Stimulated activated naive CD8-positive, alpha-beta T cell treated with anti-CD3 and anti-CD28 coated beads, Interleukin-15, Interleukin-2, amounts not matched to agents 100 ng/mL and 50 ng/mL, for 24 hours (primary cell): ENCODE results near the gene MEGF10.

Source experiments
- H3K27ac Mint-ChIP-seq: one replicate; pipeline ENCODE4 v1.8.0; 2021; ENCODE audit warnings: mild to moderate bottlenecking, mixed read lengths
- H3K27me3 Mint-ChIP-seq: one replicate; pipeline ENCODE4 v1.8.0; 2021; ENCODE audit warnings: mixed read lengths
- H3K36me3 Mint-ChIP-seq: one replicate; pipeline ENCODE4 v1.8.0; 2021; ENCODE audit warnings: low read depth, mixed read lengths
- H3K4me1 Mint-ChIP-seq: one replicate; pipeline ENCODE4 v1.8.0; 2021; ENCODE audit warnings: low read depth, mixed read lengths
- H3K4me3 Mint-ChIP-seq: one replicate; pipeline ENCODE4 v1.8.0; 2021; ENCODE audit warnings: mild to moderate bottlenecking, mixed read lengths
- H3K9me3 Mint-ChIP-seq: one replicate; pipeline ENCODE4 v1.8.0; 2021; ENCODE audit warnings: mixed read lengths

The MEGF10 gene

DNA sequence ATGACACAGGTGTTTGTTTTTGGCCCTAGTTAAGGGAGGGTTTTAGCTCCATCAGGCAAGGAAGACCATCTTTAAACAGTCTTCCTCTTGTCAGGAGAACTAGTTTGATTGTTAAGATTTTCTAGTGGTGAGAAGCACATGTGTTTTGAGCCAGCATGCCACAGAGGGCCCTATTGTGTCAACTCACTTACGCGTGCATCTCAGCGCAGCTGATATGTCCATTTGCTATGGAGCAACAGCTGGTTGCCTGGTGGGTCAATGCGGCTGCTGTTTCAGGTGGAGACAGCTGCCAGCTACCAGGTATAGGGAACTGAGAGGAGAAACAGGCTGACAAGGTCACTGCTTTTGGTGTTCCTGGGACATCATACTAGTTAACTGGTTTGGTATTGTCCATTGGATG, 126.3 kb downstream of the MEGF10 start:
- Mint-ChIP-seq H3K27ac (no peak overlapping the region), H3K36me3 (no peaks in the 10 kb centered on the region), H3K4me1 (no peaks in the 10 kb centered on the region), H3K9me3 (no peaks in the 10 kb centered on the region), H3K27me3 (no peaks in the 10 kb centered on the region), H3K4me3 (no peak overlapping the region)

GRCh38 chr5:127417528-127417927, 126.9 kb downstream of the MEGF10 start:
- Mint-ChIP-seq H3K9me3 (no peaks in the 10 kb centered on the region), H3K27ac (no peak overlapping the region), H3K27me3 (no peaks in the 10 kb centered on the region), H3K36me3 (no peaks in the 10 kb centered on the region), H3K4me1 (no peaks in the 10 kb centered on the region), H3K4me3 (no peak overlapping the region)

- Mint-ChIP-seq H3K27me3 (no peaks in the 10 kb centered on the region), H3K27ac (no peak overlapping the region), H3K4me3 (no peak overlapping the region), H3K4me1 (peaks cover 6% of the 10 kb centered on the region), H3K9me3 (no peaks in the 10 kb centered on the region), H3K36me3 (no peaks in the 10 kb centered on the region)
These were observed 127.8 kb downstream of the MEGF10 start for GRCh38 chr5:127418367-127418766.

GRCh38 chr5:127418974-127419682, 128.5 kb downstream of the MEGF10 start:
- no peaks in the 10 kb centered on the region for H3K27me3 Mint-ChIP-seq
- H3K4me1 Mint-ChIP-seq = peaks cover 8% of the 10 kb centered on the region
- H3K27ac Mint-ChIP-seq = no peak overlapping the region
- H3K36me3 Mint-ChIP-seq = no peaks in the 10 kb centered on the region
- no peak overlapping the region for H3K4me3 Mint-ChIP-seq
- H3K9me3 Mint-ChIP-seq = no peaks in the 10 kb centered on the region

DNA sequence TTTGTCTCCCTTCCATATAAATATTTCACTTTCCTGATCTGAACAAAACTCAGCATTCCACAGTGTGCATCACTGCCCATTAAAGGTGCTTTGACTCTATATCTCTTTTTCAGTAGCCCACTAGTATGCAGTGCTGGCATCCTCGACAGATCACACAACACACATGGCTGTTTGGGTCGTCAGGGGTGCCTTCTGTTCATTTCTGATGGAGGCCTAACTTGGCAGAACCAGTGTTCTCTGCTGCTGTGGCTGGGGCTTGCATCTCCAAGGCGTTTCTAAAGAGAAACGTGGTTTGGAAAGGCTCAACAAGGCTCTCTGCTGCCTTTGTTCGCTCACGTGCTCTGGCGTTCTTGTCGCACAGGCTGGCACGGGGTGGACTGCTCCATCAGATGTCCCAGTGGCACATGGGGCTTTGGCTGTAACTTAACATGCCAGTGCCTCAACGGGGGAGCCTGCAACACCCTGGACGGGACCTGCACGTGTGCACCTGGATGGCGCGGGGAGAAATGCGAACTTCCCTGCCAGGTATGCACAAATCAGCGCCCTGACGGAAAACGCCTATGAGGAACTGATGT, 129.2 kb downstream of the MEGF10 start:
- Mint-ChIP-seq H3K9me3 (no peaks in the 10 kb centered on the region), H3K4me3 (no peak overlapping the region), H3K36me3 (no peaks in the 10 kb centered on the region), H3K27ac (no peak overlapping the region), H3K27me3 (peaks cover 1% of the 10 kb centered on the region), H3K4me1 (peaks cover 8% of the 10 kb centered on the region)

DNA sequence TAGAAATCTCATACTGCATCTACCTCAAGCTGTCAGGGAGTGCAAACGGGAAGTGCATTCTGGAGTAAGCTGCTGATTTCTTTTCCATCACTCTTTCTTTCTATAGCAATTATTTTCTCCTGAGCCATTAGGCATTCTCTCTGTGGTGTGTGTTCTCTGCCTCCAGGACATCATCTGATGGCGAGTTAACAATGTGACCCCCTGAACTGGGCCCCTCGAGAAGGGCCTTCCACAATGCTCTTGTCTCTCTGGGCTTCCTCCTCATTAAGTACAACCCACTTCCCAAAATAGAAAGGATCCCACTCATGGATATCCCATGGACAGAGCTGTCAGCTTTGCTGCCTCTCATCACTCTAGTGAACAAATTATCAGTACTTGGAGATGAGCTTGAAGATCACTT, 130.2 kb downstream of the MEGF10 start:
- peaks cover 7% of the 10 kb centered on the region for H3K27me3 Mint-ChIP-seq
- H3K9me3 Mint-ChIP-seq = no peaks in the 10 kb centered on the region
- no peak overlapping the region for H3K4me3 Mint-ChIP-seq
- H3K36me3 Mint-ChIP-seq = no peaks in the 10 kb centered on the region
- H3K4me1 Mint-ChIP-seq = peaks cover 8% of the 10 kb centered on the region
- no peak overlapping the region for H3K27ac Mint-ChIP-seq

DNA sequence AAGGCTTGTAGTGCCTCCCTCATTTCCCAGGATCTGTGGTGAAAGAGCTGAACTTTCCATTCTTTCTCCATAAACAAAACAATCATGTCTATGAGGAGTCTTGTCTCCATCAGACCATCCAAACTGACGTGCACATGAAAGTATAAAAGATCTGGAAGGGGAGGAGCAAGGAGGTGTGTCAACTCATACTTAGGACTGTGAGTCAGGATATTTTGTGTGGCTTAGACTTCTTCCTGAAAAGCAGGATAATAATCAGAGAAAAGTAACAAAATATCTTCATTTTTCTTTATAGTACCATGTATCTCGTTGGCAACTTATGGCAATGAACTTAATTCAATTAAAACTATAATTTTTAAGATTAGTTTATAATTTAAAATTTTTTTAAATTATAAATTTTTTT, 130.9 kb downstream of the MEGF10 start:
- Mint-ChIP-seq H3K4me1 (peaks cover 8% of the 10 kb centered on the region), H3K27me3 (peaks cover 7% of the 10 kb centered on the region), H3K9me3 (no peaks in the 10 kb centered on the region), H3K36me3 (no peaks in the 10 kb centered on the region), H3K4me3 (no peak overlapping the region), H3K27ac (no peak overlapping the region)

GRCh38 chr5:127423173-127423798, 132.7 kb downstream of the MEGF10 start:
- Mint-ChIP-seq H3K27ac (no peak overlapping the region), H3K9me3 (no peaks in the 10 kb centered on the region), H3K4me3 (no peak overlapping the region), H3K36me3 (no peaks in the 10 kb centered on the region), H3K27me3 (peaks cover 7% of the 10 kb centered on the region), H3K4me1 (peaks cover 8% of the 10 kb centered on the region)

- Mint-ChIP-seq H3K4me1 (peaks cover 8% of the 10 kb centered on the region), H3K27me3 (peaks cover 7% of the 10 kb centered on the region), H3K9me3 (no peaks in the 10 kb centered on the region), H3K4me3 (no peak overlapping the region), H3K27ac (no peak overlapping the region), H3K36me3 (no peaks in the 10 kb centered on the region)
These were observed 134.4 kb downstream of the MEGF10 start for GRCh38 chr5:127425037-127425436.

- Mint-ChIP-seq H3K4me3 (no peak overlapping the region), H3K27ac (no peak overlapping the region), H3K9me3 (no peaks in the 10 kb centered on the region), H3K36me3 (no peaks in the 10 kb centered on the region), H3K27me3 (peaks cover 7% of the 10 kb centered on the region), H3K4me1 (peaks cover 8% of the 10 kb centered on the region)
These were observed 135.3 kb downstream of the MEGF10 start for GRCh38 chr5:127425868-127426267.

DNA sequence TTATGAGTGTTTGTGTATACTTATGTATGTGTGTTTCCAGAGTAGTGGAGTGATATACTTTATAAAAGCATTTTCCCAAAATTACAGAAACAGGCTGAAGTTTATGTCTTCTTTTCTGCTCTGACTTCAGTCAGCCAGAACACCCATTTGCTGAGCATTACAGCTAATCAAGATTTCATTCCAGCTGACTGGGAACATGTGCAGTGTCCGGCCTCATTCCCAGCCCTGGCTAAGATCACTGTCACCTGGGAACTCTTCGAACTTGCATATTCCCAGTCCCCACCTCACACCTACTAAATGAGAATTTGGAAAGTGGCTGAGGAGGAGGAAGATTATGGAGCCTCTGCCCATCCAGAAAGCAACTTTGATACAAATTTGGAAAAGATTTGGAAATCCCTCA, 136.1 kb downstream of the MEGF10 start:
- no peaks in the 10 kb centered on the region for H3K9me3 Mint-ChIP-seq
- H3K4me3 Mint-ChIP-seq = no peak overlapping the region
- H3K36me3 Mint-ChIP-seq = no peaks in the 10 kb centered on the region
- H3K27me3 Mint-ChIP-seq = peaks cover 7% of the 10 kb centered on the region
- no peak overlapping the region for H3K27ac Mint-ChIP-seq
- peaks cover 8% of the 10 kb centered on the region for H3K4me1 Mint-ChIP-seq

DNA sequence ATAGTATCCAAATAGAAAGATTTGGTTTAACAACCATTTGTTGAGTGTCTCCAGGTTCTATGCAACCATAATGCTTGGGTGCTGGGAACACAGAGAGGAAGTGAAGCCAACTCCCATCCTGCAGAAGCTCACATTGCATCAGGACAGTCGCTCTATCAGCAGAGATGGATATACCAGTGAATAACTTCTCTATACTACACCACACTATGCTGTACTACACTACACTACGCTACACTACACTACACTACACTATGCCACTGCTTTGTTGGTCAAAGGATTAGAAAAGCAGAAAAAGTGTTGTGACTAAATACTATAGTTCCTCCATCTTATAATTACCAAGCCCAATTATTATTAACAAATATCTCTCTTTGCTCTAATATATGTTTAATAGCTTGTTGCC, 137.7 kb downstream of the MEGF10 start:
- Mint-ChIP-seq H3K4me1 (peaks cover 2% of the 10 kb centered on the region), H3K9me3 (no peaks in the 10 kb centered on the region), H3K27ac (no peak overlapping the region), H3K4me3 (no peak overlapping the region), H3K36me3 (no peaks in the 10 kb centered on the region), H3K27me3 (peaks cover 7% of the 10 kb centered on the region)

DNA sequence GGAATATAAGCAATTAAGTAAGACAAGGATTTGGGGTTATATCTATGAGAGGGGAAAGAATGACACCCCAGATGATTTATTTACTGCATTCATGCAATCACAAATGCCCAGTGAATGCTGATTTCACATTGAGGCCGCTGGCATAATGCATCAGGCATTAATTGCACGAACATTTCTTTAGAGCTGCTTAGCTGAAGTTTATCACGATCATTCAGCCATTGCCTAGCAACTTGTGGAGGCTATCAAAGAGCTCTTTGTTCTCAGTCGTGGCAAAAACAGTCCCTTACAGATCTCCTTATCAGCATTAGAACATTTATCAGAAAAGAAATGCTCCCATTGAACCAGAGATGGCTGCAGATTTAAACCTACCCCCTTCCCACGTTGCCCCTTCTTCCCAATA, 138.2 kb downstream of the MEGF10 start:
- H3K27me3 Mint-ChIP-seq = peaks cover 7% of the 10 kb centered on the region
- H3K4me3 Mint-ChIP-seq = no peak overlapping the region
- no peaks in the 10 kb centered on the region for H3K4me1 Mint-ChIP-seq
- H3K27ac Mint-ChIP-seq = no peak overlapping the region
- no peaks in the 10 kb centered on the region for H3K9me3 Mint-ChIP-seq
- H3K36me3 Mint-ChIP-seq = no peaks in the 10 kb centered on the region

DNA sequence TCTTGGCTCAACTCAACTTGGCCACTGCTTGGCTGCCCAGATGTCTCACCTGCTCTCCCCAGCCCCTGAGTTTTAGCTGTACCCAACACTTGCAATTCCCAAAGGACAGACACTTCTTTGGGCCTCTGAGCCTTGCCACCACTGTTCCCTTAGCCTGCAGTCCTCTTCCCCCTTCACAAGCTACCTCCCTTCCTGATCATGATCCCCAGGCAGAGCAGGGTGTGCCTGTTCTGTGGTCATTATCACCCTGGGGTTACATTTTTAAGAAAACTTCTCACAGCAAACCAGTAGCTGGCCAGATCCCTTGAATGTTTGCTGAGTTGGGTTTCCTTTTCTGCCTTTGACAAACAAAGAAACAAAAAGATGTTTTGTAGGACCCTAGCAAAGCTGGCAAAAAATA, 139.3 kb downstream of the MEGF10 start:
- no peaks in the 10 kb centered on the region for H3K4me1 Mint-ChIP-seq
- H3K36me3 Mint-ChIP-seq = no peaks in the 10 kb centered on the region
- no peak overlapping the region for H3K27ac Mint-ChIP-seq
- H3K27me3 Mint-ChIP-seq = peaks cover 4% of the 10 kb centered on the region
- H3K9me3 Mint-ChIP-seq = no peaks in the 10 kb centered on the region
- H3K4me3 Mint-ChIP-seq = no peak overlapping the region

DNA sequence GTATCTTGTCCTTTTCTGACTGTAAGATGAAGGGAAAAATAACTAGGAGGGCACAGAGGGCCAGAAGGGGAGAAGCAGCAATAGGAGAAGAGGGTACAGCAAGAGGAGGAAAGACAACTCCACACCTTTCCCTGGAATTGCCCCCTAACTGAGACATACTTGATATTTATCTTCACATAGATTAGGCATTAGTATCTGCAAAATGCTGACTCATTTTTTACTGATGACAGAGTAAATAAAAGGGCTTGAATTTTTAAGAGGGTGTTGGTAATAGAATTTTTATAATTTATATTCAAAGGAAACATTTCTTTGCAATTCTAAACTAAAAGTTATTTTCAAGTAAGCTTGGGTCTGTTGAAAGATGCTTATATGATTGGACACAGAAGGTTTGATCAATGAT, 140.0 kb downstream of the MEGF10 start:
- Mint-ChIP-seq H3K9me3 (no peaks in the 10 kb centered on the region), H3K27me3 (no peaks in the 10 kb centered on the region)

More for the DNA sequence above, 140.0 kb downstream of the MEGF10 start:
- H3K4me3 Mint-ChIP-seq = no peak overlapping the region
- H3K36me3 Mint-ChIP-seq = no peaks in the 10 kb centered on the region
- H3K4me1 Mint-ChIP-seq = no peaks in the 10 kb centered on the region
- H3K27ac Mint-ChIP-seq = no peak overlapping the region
